Thyroid gland (tissue), 4 donors: ENCODE data around the gene RUSF1. TPM values are rescaled to one million over a fixed set of nuclear protein-coding genes. Genes with fewer than 3 reads are reported as not detected.

Experiments
- DNase-seq, 2 donors: peaks; one replicate each; pipeline ENCODE4 v3.0.0-alpha.2; 2019
- H3K27ac ChIP-seq, 3 donors: fragments of 200-600 bp; sonication (generic); 1 replicate in 2 of 3; 2 replicates in 1 of 3; pipeline ENCODE4 v1.5.1; 2016 to 2019; ENCODE audit warnings: mild to moderate bottlenecking in 1 of 3, moderate library complexity in 1 of 3
- H3K27me3 ChIP-seq: fragments of 200-600 bp; sonication (generic); one replicate; pipeline ENCODE4 v1.5.1; 2019
- H3K36me3 ChIP-seq, 2 donors: fragments of 200-600 bp; sonication (generic); one replicate each; pipeline ENCODE4 v1.5.1; 2016 to 2019
- H3K4me1 ChIP-seq, 2 donors: fragments of 200-600 bp; sonication (generic); one replicate each; pipeline ENCODE4 v1.5.1; 2017 to 2019
- H3K4me3 ChIP-seq, 3 donors: fragments of 200-600 bp; sonication (generic); replicated peaks in 1 of 3; 1 replicate in 2 of 3; 2 replicates in 1 of 3; pipeline ENCODE4 v1.5.1; 2016; ENCODE audit warnings: mild to moderate bottlenecking in 1 of 3
- H3K9me3 ChIP-seq: fragments of 200-600 bp; sonication (generic); one replicate; pipeline ENCODE4 v1.5.1; 2017
- POLR2A ChIP-seq, 2 donors: fragments of 450-650 bp; IDR thresholded peaks; one replicate each; pipeline ENCODE4 v1.6.1; 2017; ENCODE audit warnings: antibody characterized with exemption in 2 of 2, mild to moderate bottlenecking in 2 of 2, moderate library complexity in 1 of 2
- WGBS, 2 donors: methylation state at CpG; one replicate each; pipeline ENCODE4 v1.1.5; 2017; 5-methylcytosine and 5-hydroxymethylcytosine counted together
- intact Hi-C: fragments of 100-400 bp; cut with DNase I; formaldehyde crosslinking; loops from one replicate; pipeline ENCODE4 v1.15.1; 2023
- total RNA-seq, 4 donors: library from RNA; depleted of rRNA; stranded (reverse); fragments of >200 nt; gene quantifications; one replicate each; pipeline ENCODE4 v1.2.3, GENCODE V29; 2016
- TF ChIP-seq, protein P1 (sequence below), 6 experiments: fragments of 200-600 bp in 3 of 6; fragments of 450-650 bp in 3 of 6; sonication (generic) in 3 of 6; IDR thresholded peaks; one replicate each; pipeline ENCODE4 v1.5.1; 2016 to 2019; ENCODE audit warnings: antibody characterized with exemption in 6 of 6, mild to moderate bottlenecking in 2 of 6, inconsistent platforms in 1 of 6, moderate library complexity in 1 of 6

The RUSF1 gene
- total RNA-seq, 4 donors from 2014 or later = 77.8 to 136 (median 129) TPM

DNA sequence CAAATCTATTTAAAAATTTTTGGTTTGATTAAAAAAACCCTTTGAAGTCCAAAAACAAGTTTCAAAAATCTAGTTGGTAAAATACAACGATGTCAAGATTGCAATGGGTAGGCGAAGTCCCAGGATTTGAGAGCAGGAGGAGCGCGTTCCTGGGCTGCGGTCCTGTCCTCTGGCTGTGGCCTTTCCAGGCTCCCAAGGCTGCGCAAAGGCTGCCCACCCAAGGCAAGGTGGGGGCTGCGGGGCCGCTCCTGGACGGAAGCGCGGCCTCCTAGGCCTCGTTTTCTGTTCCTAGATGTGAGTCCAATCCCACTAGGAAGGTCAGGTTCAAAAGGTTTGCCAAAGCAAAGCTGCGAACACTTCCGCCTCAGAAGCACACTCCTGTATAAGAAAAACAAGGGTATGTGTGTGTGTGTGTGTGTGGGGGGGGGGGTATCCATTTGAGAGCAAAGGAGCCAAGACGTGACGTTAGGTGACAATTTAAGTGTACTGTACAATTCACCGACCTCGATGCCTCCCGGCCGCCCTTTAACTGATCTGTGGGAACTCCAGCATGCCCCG lies 28.7 kb upstream of the RUSF1 start:
- Histone ChIP-seq H3K36me3 (no peaks in the 10 kb centered on the region), H3K27me3 (no peaks in the 10 kb centered on the region), H3K4me3 (peak overlapping the region in 2 of 3 donors; percentile 14 to 37), H3K27ac (no peak overlapping the region), H3K9me3 (no peaks in the 10 kb centered on the region), H3K4me1 (peaks cover 0 to 7% of the 10 kb centered on the region in 2 donors)
- DNase-seq = no peak
- intact Hi-C loops = no loop called here
- WGBS, 2 donors = 67 to 73% methylated on average over 18 to 21 of the region's 21 CpGs
- TF ChIP-seq, protein P1, sequence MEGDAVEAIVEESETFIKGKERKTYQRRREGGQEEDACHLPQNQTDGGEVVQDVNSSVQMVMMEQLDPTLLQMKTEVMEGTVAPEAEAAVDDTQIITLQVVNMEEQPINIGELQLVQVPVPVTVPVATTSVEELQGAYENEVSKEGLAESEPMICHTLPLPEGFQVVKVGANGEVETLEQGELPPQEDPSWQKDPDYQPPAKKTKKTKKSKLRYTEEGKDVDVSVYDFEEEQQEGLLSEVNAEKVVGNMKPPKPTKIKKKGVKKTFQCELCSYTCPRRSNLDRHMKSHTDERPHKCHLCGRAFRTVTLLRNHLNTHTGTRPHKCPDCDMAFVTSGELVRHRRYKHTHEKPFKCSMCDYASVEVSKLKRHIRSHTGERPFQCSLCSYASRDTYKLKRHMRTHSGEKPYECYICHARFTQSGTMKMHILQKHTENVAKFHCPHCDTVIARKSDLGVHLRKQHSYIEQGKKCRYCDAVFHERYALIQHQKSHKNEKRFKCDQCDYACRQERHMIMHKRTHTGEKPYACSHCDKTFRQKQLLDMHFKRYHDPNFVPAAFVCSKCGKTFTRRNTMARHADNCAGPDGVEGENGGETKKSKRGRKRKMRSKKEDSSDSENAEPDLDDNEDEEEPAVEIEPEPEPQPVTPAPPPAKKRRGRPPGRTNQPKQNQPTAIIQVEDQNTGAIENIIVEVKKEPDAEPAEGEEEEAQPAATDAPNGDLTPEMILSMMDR (IDR thresholded peaks at IDR 0.05) = no peak
- no peak for TF ChIP-seq POLR2A (IDR thresholded peaks at IDR 0.05)

DNA sequence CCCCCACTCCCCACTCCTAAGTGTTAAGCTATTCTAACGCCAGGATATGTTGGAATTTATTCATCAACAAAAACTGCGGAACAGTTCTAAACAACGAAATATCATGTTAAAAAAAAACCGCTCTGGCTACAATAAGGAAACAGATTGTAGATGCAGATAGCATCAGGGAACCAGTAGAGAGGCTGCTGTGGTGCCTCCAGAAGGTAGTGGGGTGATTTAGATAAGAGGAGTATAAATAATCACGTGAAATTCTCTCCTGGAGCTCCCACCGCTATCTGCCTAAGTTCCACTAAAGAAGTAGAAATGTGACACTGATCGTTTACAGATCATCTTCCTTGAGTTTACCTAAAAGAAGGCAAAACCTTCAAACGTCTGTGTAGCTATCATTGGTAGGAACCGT lies 27.5 kb upstream of the RUSF1 start:
- H3K36me3 ChIP-seq = no peaks in the 10 kb centered on the region
- H3K4me1 ChIP-seq = peaks cover 0 to 7% of the 10 kb centered on the region in 2 donors
- TF ChIP-seq, protein P1 (IDR thresholded peaks at IDR 0.05) = no peak
- TF ChIP-seq POLR2A (IDR thresholded peaks at IDR 0.05) = no peak
- no peak overlapping the region for H3K4me3 ChIP-seq
- H3K27ac ChIP-seq = no peak overlapping the region
- H3K9me3 ChIP-seq = no peaks in the 10 kb centered on the region
- no peaks in the 10 kb centered on the region for H3K27me3 ChIP-seq
- intact Hi-C loops = no loop called here
- 62 to 67% methylated on average over 9 of the region's 9 CpGs for WGBS, 2 donors
- no peak for DNase-seq

DNA sequence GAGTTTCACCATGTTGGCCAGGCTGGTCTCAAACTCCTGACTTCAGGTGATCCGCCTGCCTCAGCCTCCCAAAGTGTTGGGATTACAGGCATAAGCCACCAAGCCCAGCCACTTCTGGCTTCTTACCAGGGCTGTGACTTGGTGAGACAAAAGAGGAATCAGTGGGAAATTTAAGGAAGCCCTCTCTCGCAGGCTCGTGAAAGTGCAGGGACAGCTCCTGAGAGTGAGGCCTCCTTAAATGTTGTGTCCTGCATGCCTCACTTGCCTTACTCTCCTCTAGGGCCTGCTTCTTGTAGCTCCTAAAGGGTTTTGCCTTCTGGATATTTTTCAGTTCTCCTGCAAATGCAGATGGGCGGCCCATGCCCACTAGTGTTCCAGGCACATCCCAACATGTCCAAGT lies 24.7 kb upstream of the RUSF1 start:
- no peak for TF ChIP-seq POLR2A (IDR thresholded peaks at IDR 0.05)

DNA sequence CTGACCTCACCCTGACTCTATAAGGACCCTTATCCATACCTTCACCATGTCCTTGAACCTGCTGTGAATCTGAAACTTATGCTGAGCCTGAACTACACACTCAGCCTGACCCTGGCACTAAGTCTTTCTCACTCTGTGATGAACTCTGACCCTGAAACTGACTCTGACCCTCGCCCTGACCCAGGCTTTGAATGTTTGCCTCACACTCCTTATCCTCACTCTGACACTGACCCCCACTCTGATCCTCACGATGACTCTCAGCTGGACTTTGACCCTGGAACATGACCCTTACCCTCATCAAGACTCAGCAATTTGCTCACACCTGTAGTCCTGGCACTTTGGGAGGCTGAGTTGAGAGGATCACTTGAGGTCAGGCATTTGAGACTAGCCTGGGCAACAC lies 23.9 kb upstream of the RUSF1 start:
- intact Hi-C loops = no loop called here
- Histone ChIP-seq H3K9me3 (no peaks in the 10 kb centered on the region), H3K27ac (no peak overlapping the region), H3K36me3 (no peaks in the 10 kb centered on the region), H3K4me3 (no peak overlapping the region), H3K4me1 (peaks cover 0 to 7% of the 10 kb centered on the region in 2 donors), H3K27me3 (no peaks in the 10 kb centered on the region)
- no peak for DNase-seq
- TF ChIP-seq POLR2A (IDR thresholded peaks at IDR 0.05) = no peak
- TF ChIP-seq, protein P1 (IDR thresholded peaks at IDR 0.05) = no peak
- WGBS, 2 donors = 76% methylated on average over 2 of the region's 2 CpGs

More for the DNA sequence above, 24.7 kb upstream of the RUSF1 start:
- Histone ChIP-seq H3K27ac (no peak overlapping the region), H3K36me3 (no peaks in the 10 kb centered on the region), H3K9me3 (no peaks in the 10 kb centered on the region), H3K4me1 (peaks cover 0 to 15% of the 10 kb centered on the region in 2 donors), H3K4me3 (no peak overlapping the region), H3K27me3 (no peaks in the 10 kb centered on the region)
- 83 to 85% methylated on average over 4 of the region's 4 CpGs for WGBS, 2 donors
- DNase-seq = no peak
- intact Hi-C loops = no loop called here

DNA sequence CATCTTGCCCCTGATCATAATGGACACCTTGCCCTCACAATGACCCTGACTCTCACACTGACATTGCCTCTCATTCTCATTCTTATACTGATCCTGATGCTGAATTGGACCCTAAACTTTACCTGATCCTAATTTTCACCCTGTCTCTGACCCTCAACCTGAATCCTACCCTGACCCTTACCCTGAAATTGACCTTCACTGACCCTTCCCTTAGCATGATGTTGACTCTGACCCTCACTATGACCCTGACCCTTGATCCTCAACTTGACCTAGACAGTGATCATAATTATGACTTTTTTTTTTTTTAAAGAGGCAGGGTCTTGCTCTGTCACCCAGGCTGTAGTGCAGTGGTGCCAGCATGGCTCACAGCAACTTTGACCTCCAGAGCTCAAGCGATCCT lies 22.9 kb upstream of the RUSF1 start:
- TF ChIP-seq, protein P1 (IDR thresholded peaks at IDR 0.05) = no peak
- TF ChIP-seq POLR2A (IDR thresholded peaks at IDR 0.05) = no peak
- H3K36me3 ChIP-seq = no peaks in the 10 kb centered on the region
- WGBS, 2 donors = 95 to 100% methylated on average over 1 of the region's 1 CpG
- H3K27ac ChIP-seq = no peak overlapping the region
- no peak overlapping the region for H3K4me3 ChIP-seq
- H3K4me1 ChIP-seq = peaks cover 0 to 7% of the 10 kb centered on the region in 2 donors
- no peaks in the 10 kb centered on the region for H3K27me3 ChIP-seq
- no peak for DNase-seq
- intact Hi-C loops = no loop called here
- no peaks in the 10 kb centered on the region for H3K9me3 ChIP-seq
